Peyer's patch (tissue), 4 donors: ENCODE data around the gene PLD1.

ENCODE experiments used
- POLR2A ChIP-seq, 2 donors: fragments of 450-650 bp; IDR thresholded peaks; one replicate each; pipeline ENCODE4 v1.5.1; 2017; ENCODE audit warnings: antibody characterized with exemption in 2 of 2, mild to moderate bottlenecking in 2 of 2, moderate library complexity in 2 of 2
- TF ChIP-seq, protein P1 (sequence below), 6 experiments: fragments of 450-650 bp in 4 of 6; fragments of 200-600 bp in 2 of 6; sonication (generic) in 1 of 6; IDR thresholded peaks; one replicate each; pipeline ENCODE4 v1.5.1; 2017 to 2019; ENCODE audit warnings: antibody characterized with exemption in 6 of 6, mild to moderate bottlenecking in 3 of 6, moderate library complexity in 1 of 6

DNA sequence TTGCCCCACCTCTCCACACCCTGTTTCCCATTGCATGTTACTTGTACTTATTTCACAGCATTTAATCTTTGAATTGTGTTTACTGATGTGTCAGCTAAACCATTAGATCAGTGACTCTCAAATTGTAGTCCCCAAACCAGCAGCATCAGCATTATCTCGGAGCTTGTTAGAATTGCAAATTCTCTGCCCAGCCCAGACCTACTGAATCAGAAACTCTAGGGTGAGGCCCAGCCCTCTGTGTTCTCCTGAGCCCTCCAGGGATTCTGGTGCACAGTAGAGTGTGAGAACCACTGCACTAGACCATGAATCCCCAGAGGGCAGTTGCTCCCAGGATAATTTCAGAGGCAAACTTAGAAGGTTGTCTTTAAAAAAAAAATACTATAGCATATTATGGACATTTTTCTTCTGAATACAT lies 13.0 kb downstream of the PLD1 start:
- TF ChIP-seq, protein P1, sequence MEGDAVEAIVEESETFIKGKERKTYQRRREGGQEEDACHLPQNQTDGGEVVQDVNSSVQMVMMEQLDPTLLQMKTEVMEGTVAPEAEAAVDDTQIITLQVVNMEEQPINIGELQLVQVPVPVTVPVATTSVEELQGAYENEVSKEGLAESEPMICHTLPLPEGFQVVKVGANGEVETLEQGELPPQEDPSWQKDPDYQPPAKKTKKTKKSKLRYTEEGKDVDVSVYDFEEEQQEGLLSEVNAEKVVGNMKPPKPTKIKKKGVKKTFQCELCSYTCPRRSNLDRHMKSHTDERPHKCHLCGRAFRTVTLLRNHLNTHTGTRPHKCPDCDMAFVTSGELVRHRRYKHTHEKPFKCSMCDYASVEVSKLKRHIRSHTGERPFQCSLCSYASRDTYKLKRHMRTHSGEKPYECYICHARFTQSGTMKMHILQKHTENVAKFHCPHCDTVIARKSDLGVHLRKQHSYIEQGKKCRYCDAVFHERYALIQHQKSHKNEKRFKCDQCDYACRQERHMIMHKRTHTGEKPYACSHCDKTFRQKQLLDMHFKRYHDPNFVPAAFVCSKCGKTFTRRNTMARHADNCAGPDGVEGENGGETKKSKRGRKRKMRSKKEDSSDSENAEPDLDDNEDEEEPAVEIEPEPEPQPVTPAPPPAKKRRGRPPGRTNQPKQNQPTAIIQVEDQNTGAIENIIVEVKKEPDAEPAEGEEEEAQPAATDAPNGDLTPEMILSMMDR (IDR thresholded peaks at IDR 0.05): no peak
- no peak for TF ChIP-seq POLR2A (IDR thresholded peaks at IDR 0.05)
